ENCODE measurements around the gene LRIG1.

Gene LRIG1

GRCh38 chr3:66432767-66433521 lies 67.9 kb downstream of the LRIG1 start (continued):
- TF ChIP-seq, protein P1, sequence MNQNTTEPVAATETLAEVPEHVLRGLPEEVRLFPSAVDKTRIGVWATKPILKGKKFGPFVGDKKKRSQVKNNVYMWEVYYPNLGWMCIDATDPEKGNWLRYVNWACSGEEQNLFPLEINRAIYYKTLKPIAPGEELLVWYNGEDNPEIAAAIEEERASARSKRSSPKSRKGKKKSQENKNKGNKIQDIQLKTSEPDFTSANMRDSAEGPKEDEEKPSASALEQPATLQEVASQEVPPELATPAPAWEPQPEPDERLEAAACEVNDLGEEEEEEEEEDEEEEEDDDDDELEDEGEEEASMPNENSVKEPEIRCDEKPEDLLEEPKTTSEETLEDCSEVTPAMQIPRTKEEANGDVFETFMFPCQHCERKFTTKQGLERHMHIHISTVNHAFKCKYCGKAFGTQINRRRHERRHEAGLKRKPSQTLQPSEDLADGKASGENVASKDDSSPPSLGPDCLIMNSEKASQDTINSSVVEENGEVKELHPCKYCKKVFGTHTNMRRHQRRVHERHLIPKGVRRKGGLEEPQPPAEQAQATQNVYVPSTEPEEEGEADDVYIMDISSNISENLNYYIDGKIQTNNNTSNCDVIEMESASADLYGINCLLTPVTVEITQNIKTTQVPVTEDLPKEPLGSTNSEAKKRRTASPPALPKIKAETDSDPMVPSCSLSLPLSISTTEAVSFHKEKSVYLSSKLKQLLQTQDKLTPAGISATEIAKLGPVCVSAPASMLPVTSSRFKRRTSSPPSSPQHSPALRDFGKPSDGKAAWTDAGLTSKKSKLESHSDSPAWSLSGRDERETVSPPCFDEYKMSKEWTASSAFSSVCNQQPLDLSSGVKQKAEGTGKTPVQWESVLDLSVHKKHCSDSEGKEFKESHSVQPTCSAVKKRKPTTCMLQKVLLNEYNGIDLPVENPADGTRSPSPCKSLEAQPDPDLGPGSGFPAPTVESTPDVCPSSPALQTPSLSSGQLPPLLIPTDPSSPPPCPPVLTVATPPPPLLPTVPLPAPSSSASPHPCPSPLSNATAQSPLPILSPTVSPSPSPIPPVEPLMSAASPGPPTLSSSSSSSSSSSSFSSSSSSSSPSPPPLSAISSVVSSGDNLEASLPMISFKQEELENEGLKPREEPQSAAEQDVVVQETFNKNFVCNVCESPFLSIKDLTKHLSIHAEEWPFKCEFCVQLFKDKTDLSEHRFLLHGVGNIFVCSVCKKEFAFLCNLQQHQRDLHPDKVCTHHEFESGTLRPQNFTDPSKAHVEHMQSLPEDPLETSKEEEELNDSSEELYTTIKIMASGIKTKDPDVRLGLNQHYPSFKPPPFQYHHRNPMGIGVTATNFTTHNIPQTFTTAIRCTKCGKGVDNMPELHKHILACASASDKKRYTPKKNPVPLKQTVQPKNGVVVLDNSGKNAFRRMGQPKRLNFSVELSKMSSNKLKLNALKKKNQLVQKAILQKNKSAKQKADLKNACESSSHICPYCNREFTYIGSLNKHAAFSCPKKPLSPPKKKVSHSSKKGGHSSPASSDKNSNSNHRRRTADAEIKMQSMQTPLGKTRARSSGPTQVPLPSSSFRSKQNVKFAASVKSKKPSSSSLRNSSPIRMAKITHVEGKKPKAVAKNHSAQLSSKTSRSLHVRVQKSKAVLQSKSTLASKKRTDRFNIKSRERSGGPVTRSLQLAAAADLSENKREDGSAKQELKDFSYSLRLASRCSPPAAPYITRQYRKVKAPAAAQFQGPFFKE (tag by site-specific recombination; IDR thresholded peaks at IDR 0.05; ENCODE audit: borderline replicate concordance), result no peak
- no peak for TF ChIP-seq ZBTB7A (tag by site-specific recombination; IDR thresholded peaks at IDR 0.05; ENCODE audit: low read depth)

DNA sequence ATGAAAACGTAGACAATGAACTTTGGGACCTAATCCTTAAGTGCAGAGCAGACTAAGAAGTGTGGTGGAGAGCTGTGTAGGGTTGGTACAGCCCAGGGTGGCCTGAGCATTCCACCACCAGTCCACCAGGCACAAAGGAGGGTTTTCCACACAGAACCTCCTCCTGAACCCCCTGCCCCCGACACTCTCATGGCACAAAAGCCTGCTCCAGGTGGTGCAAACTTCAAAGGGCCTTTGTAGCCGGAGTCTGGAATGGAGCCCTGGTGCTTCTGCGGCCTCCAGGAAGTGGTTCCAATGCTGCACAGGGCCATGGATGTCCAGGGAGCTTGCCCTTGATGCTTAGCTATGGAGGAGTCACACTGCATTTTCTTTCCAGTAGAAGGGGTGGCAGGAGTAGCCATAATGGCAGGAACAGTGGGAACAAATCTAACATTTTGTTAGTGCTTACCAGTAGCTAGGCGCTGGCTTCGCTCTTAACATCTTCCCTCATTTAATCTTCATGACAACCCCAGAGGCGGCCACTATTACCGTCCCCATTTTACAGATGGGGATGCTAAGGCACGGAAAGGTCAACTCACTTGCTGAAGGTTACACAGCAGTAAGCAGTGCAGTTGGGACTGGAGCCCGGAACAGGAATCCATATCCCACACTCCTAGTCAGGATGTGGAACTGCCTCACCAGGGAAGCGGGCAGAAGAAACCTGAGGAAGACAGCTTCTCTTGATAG lies 68.6 kb downstream of the LRIG1 start:
- ChIA-PET POLR2A (no interaction called here), CTCF (no interaction called here)
- no peak overlapping the region for H3K27ac ChIP-seq (ENCODE audit: extremely low read depth, low read depth, low read length)
- H3K4me3 ChIP-seq (ENCODE audit: low read depth, low read length), result no peak overlapping the region
- peaks cover 5% of the 10 kb centered on the region; the same call in 1 of the 2 replicates for H3K4me1 ChIP-seq (ENCODE audit: control insufficient read depth, insufficient read depth, low read length)
- no peak for TF ChIP-seq SP2 (tag by site-specific recombination; IDR thresholded peaks at IDR 0.05)
- no peak for TF ChIP-seq AEBP2 (tag by site-specific recombination; IDR thresholded peaks at IDR 0.05; ENCODE audit: borderline replicate concordance)
- no peak for TF ChIP-seq FEZF1 (tag by site-specific recombination; IDR thresholded peaks at IDR 0.05)
- no peak for TF ChIP-seq ZNF10 (tag by site-specific recombination; IDR thresholded peaks at IDR 0.05)
- TF ChIP-seq ZNF639 (tag by site-specific recombination; IDR thresholded peaks at IDR 0.05), result no peak
- no peak for TF ChIP-seq ZNF2 (tag by site-specific recombination; IDR thresholded peaks at IDR 0.05)
- no peak for TF ChIP-seq ZNF518A (tag by site-specific recombination; conservative IDR thresholded peaks at IDR 0.05; ENCODE audit: low read depth)
- no peak for TF ChIP-seq ZNF48 (tag by site-specific recombination; IDR thresholded peaks at IDR 0.05)
- no peak for TF ChIP-seq ZNF561 (tag by site-specific recombination; IDR thresholded peaks at IDR 0.05; ENCODE audit: borderline replicate concordance)
- TF ChIP-seq ZNF777 (tag by site-specific recombination; IDR thresholded peaks at IDR 0.05; ENCODE audit: borderline replicate concordance), result no peak
- no peaks in the 10 kb centered on the region for H3K9me3 ChIP-seq (ENCODE audit: control insufficient read depth, insufficient read depth, low read depth, low read length)
- no peaks in the 10 kb centered on the region for H3K36me3 ChIP-seq (ENCODE audit: control insufficient read depth in 2 of 2, insufficient read depth in 1 of 2, low read length in 2 of 2)
